ENCODE results near the gene STK10.

The STK10 gene

DNA sequence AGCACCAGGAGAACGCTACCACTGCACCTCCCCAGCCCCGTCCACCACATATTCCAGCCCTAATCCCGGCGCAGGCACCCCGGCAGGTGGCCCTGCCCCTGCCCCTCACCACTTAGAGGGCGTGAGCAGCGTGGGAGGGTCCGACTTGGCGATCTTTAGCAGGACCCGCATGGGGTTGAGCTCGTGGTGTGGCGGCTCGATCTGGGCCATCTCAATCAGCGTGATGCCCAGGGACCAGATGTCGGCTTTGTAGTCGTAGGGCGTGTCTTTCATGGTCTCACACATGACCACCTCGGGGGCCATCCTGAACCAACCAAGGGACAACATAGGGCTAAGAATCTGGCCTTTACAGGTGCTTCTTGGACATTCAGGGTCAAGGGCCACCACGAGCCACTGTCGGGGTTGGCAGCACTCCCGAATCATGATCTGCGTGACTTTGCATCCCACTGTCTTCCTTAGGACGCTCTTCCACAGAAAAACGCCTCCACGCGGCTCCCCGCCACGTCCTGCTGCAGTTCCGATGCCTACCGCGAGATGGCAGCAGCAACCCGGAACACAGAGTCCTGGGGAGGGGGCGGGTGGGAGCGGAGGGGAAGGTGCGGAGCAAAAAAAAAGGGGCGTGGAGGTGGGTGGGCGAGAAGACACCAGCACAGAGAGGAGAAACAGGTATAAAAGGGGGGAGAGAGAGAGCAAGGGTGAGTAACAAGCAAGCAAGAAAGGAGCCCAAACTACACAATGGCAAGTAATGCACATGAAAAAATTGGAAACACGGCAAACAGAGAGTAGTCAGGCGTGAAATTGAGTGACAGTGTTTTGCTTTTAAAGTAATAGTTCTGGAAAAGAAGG lies 81.3 kb downstream of the STK10 start:
- DNase-seq, result peak; percentile 64 to 66

DNA sequence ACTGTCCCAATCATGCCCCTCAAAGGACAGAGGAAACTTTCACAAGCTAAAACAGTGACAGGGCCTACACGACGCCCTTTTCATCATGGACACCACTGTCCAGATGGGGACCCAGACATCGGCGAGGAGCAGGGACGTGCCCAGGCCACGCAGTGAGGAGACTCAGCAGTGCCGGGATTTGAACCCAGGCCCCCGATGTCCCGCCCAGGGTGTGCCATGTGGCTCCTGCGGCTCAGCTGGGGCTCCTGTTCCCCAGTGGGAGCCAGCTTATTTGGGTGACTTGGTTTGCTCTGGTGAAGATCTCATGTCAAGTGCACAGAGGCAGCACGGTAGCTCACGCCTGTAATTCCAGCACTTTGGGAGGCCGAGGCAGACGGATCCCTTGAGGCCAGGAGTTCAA lies 82.2 kb downstream of the STK10 start:
- DNase-seq, result no peak

DNA sequence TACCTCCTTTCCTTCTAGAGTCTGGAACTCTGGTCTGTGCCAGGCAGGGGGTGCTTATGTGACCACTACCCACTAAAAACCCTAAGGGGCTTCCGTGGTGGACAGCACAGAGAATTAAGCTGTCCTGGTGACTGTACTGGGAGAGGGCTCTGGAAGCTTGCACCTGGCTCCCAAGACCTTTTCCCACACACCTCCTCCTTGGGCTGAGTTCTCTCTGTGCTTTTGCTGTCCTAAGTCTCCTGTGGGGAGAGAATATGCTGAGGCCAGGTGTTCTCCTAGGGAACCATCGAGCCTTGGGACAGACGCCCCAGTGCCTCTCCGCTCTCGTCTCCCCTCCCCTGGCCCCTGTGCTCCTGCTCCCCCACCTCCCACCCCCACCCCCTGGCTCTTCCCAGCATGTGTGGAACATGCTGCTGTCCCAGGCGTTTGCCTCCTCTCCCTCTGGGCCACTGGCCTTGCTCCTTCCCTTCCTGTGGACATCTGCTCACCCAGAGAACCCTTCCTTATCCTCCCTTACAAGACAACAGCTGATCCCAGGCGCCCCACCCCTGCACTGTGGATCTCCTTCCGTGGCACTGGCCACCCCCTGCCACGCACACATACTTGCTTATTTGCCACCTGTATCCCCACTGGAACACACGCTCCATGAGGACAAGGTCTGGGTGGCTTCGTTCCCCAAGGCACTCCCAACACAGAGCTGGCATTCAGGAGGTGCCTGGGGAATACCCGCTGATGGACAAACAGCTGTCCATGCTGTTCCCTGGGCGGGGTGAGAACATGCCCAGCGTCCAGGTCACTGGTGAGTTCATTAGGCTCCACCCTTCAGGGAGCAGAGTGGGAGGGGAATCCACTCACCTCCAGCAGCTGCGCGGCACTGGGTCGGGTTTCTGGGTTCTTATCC lies 83.0 kb downstream of the STK10 start:
- no peak for DNase-seq

DNA sequence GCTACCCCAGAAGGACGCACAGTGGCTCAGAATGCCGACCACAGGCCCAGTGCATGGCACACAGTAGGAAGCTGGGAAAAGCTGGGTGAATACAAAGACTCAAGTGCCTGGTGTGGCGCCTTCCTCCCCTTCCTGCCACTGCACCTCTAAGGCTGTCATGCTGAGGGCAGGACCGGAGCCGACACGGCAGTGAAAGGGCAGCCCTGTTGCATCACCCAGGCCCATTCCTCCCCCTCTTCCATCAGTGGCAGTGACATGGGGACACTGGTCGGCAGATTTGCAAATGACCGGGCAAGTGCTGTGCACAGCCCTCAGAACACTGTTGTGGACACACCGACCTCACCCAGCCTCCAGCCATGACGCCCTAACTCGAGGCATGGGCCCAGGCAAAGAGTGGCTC lies 84.0 kb downstream of the STK10 start:
- no peak for DNase-seq

DNA sequence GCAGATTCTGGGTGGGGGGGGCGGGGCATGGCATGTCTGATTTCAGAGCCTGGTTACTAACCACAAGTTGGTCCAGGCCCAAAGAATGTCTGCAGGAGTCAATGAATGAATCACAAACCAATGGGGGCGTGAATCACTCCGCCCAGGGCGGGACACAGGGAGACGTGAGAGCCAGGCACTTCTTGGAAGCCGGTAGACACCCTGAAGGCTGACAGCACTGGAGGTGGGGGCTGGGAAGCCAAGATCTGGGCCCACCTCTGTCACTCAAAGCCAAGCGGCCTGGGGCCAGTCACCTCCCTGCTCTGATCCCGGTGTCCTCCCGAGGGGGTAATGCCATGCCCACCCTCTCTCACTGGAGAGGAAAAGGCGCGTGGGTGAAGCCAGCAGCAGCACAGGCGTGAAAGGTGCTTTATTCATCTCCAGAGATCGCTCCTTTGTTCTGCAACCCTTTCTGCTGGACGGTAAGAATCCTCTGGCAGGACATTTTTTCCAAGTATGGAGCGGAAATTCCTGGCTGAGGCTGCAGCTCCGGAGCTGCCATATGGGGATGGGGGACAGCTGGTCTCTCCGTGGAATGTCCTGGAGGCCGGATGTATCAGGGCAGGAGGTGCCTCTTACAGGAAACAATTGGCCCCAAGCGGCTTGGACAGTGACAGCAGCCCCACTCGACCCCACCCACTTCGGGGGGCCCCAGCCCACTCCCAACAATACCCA lies 85.0 kb downstream of the STK10 start:
- no peak for DNase-seq

GRCh38 chr5:172102218-172102870 lies 85.7 kb downstream of the STK10 start:
- no peak for DNase-seq

DNA sequence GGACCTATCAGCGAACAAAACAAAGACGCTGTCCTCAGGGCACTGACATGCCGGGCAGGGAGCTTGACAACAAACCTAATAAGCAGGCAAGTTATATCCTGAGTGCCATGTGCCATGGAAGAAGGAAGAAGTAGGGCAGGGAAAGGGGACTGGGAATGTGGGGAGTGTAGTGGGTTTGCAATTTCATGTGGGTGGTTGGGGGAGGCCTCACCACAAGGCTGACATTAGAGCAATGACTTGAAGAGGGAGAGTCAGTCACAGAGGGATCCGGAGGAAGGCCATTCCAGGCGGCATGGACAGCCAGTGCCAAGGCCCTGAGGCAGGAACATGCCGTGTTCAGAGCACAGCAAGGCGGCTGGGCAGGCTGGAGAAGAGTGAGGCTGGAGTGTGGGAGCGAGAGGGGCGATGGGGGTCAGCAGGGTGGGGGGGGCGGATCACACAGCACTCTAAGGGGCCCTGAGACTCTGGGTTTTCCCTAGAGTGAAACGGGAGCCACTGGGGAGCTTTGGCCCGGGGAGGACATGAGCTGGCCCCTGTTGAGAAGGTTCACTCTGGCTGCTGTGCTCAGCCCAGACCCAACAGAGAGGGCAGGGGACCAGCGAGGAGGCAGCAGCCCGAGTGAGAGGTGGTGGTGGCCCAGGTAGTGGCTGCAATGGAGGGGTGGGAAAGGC lies 86.3 kb downstream of the STK10 start:
- no peak for DNase-seq

DNA sequence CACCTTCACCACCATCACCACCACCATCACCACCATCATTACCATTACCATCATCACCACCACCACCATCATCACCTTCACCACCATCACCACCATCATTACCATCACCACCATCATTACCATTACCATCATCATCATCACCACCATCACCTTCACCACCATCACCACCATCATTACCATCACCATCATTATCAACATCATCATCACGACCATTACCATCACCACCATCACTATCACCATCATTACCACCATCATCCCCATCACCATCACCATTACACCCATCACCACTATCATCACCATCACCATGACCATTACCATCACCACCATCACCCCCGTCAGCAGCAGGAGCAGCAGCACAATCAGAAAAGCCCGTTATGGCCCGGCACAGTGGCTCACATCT lies 89.1 kb downstream of the STK10 start:
- DNase-seq, result no peak

GRCh38 chr5:172098046-172098445 lies 90.0 kb downstream of the STK10 start:
- no peak for DNase-seq

- DNase-seq, result no peak
These were observed 90.7 kb downstream of the STK10 start for GRCh38 chr5:172097356-172097755.

DNA sequence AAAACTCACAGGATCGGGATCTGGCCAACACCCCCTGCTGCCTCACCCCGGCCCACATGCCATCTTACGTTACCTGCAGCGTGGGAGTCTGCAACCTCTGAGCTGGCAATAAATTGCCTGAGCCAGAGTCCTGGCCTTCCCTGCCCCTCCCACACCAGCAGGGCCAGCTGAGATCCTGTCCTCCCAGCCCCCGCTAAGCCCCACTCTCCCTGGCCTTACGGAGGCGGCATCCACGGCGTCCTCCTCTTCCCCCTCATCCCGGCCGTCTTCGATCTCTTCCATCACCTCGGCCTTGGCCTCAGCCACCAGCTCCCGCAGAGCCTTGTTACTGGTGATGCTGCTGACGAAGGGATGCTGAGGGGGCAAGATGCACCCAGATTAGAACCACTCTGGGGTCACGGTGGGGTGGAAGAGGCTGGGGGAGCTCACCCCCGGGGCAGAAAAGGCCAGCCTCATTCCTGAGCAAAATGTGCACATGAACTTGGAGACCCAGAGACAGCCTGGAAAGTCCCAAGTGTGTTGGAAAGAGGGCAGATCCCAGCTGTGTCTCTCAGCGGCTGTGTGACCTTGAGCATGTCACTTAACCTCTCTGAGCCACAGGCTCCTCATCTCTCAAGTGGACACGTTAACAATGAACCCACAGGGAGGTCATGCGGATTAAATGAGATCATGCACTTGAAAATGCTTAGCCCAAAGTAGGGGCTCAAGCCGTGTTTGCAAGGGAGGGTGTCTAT lies 91.7 kb downstream of the STK10 start:
- no peak for DNase-seq

DNA sequence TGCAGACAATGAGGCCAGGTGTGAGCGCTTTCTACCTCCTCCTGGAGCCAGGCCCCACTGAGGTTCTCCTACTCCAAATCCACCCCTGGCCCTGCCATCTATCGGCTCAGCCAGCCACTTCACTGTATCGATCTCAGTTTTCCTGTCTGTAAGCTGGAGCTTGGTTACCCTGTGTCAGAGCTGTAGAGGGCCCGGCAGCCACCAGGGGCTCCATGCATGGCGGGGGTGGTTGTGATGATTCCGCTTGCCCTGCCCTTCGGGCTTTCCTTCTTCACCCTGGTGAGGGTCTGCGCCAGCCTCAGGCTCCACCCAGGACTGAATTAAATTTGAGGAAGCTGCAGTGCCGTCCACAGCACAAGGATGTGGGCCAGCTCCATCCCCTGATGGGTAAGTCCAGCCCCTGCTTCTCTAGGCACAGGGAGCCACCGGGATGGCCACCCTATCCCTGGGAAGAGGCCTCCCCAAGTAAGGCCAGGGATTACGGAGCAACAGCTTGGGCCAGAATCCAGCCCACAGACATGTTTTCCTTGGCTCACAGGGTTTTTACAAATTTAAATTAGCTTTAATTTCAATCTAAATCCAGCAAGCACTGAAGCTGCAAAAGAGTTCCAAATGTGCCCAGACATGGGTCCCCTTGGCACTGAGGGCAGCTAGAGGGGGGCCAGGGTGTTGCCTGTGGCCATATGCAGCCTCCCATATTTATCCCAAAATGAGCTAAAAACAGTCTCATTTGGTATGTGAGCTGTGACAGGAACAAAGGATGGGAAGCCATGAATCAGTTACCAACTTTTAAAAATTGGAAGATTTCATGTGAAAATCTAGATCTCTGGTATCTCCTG lies 92.4 kb downstream of the STK10 start:
- DNase-seq, result no peak

- no peak for DNase-seq
These were observed 94.1 kb downstream of the STK10 start for GRCh38 chr5:172093965-172094364.

GRCh38 chr5:172093559-172093958 lies 94.5 kb downstream of the STK10 start:
- DNase-seq, result no peak

DNA sequence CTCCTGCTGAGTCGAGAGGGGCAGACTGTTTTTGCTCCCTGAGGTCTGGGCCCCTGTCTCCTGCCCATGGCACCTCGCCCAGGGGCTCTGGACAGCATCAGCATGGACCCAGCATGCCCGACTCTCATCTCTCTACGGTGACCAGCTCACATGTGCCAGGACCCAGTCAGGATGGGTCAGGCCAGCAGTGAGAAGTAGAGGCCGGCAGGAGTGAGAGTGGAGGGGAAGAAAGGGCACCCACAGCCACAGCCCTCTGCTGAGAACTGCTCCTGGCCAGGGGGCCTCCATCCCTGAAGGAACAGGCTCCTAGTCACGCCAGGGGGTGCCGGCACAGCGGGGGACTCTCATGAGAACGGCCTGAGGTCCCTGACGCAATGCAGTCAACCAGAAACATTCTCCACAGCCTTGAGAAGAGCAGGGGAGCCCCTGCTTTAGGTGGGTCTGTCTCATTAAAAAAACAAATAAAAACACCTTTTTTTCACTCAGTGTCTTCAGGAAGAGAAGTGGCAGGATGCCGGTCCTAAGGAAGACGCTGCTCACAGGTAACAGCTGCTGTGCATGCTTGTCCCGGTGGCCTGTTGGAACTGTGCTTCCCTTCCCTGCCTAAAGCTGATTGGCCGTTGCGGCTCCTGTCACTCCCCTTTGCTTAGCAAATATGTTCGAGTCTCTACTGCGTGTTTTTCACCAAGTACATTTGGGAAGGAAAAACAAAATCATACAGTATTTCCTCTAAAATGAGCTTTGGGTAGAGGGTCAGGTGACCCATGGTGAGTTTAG lies 95.9 kb downstream of the STK10 start:
- DNase-seq, result no peak

DNA sequence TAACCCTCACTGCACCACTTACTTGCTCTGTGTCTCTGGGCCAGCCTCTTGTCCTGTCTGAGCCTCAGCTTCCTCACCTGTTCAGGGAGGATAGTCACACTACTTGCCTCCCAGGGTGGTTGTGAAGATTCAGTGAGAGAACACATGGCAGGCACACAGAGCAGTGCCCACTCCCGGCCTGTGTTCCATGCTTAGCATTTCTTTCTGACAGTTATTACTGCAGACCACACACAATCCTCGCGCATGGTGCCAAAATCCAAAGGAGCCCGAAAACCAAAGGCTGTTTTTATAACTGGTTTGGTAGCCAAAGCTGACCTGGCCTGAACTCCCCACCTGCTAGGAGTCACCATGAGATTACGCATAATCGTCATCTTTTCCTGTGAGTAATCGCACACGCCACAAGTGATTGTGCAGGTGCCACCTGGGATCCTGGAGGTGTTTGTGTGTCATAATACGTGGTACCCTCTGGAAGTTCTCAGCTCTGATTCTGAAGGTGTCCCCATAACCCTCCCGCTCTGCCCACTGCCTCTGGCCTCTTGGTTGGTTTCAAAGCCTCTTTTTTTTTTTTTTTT lies 97.0 kb downstream of the STK10 start:
- no peak for DNase-seq

GRCh38 chr5:172089298-172090117 lies 98.5 kb downstream of the STK10 start:
- no peak for DNase-seq

DNA sequence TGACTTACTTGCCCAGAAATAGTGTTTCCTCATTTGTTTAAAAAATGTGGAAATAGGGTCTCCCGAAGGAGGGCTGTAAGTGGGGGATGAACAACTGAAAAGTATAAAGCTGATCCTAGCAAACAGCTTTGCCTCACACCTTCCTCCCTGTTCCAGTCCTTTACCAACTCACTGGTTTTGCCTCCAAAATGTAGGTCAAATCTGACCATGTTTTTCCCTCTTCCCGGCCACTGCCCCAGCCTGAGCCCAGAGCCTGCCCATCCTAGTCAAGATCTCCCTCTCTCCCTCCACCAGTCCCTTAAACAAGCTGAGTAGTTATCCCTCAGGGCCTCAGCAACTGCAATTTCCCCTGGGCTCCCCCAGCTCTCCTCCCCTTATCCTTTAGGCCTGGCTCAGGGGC lies 99.2 kb downstream of the STK10 start:
- DNase-seq, result no peak
